K562 (cell line): ENCODE results near the gene ACAT1. TPM values are rescaled to one million over a fixed set of nuclear protein-coding genes. Genes with fewer than 3 reads are reported as not detected.

Experiments used
- ATAC-seq: fragments of 200-7000 bp; cut with Tn5 transposase; 3 replicates; pipeline ENCODE4 v1.9.1; 2020; ENCODE audit warnings: moderate library complexity
- BruUV-seq: library from RNA; stranded (reverse); fragments of 400-500 nt; replicated peaks from 2 replicates; lab custom pipeline; 2021; lab: Mats Ljungman, UMichigan
- CTCF ChIA-PET: fragments of 300-600 bp; formaldehyde crosslinking; extraction: SDS; loops from one replicate; lab custom pipeline; 2021; ENCODE audit warnings: low intra/inter-chr PET ratio; lab: Yijun Ruan, JAX
- POLR2A ChIA-PET: fragments of 300-600, 350-650 bp; sonication (Branson Sonifier 250); formaldehyde crosslinking; extraction: SDS; loops from one replicate; lab custom pipeline; 2021; ENCODE audit warnings: antibody characterized with exemption, inconsistent platforms; lab: Yijun Ruan, JAX
- DNase-seq, 4 experiments: peaks; one replicate each; pipeline versions ENCODE4 v3.0.0 to v3.0.0-alpha.2; 2011 to 2018; ENCODE audit warnings: low spot score in 3 of 4, mixed read lengths in 3 of 4; ENCODE audit errors: extremely low read depth in 1 of 4
- FAIRE-seq: peaks from 2 replicates; lab custom pipeline; 2011; peaks lifted over from hg19 to GRCh38; lab: Jason Lieb, UNC
- H2AFZ ChIP-seq: 2 replicates; pipeline ENCODE4 v1.6.0; 2011; ENCODE audit warnings: low read depth, low read length, control low read depth, inconsistent platforms
- H3K27ac ChIP-seq: fragments of 200-600 bp; 3 replicates; pipeline ENCODE4 v1.8.0; 2011; ENCODE audit warnings: low read depth, mild to moderate bottlenecking, control low read depth, inconsistent platforms, low read length, moderate library complexity, mixed read lengths; ENCODE audit errors: extremely low read depth
- H3K27me3 ChIP-seq, 2 experiments: fragments of 300-600 bp in 1 of 2; 2 replicates in 1 of 2; 3 replicates in 1 of 2; pipeline versions ENCODE4 v1.6.0 to v1.8.0; 2011; ENCODE audit warnings: inconsistent platforms in 2 of 2, low read length in 2 of 2, mild to moderate bottlenecking in 1 of 2, mixed read lengths in 1 of 2, moderate library complexity in 1 of 2; ENCODE audit not compliant: control insufficient read depth in 2 of 2, insufficient read depth in 2 of 2
- H3K36me3 ChIP-seq: fragments of 300-600 bp; 3 replicates; pipeline ENCODE4 v1.8.0; 2011; ENCODE audit warnings: mild to moderate bottlenecking, low read length, inconsistent platforms; ENCODE audit not compliant: control insufficient read depth, insufficient read depth
- H3K4me1 ChIP-seq, 2 experiments: fragments of 200-600 bp in 1 of 2; replicated peaks in 1 of 2; 2 replicates in 1 of 2; 3 replicates in 1 of 2; pipeline versions ENCODE4 v1.5.1 to v1.8.0; 2011; ENCODE audit warnings: inconsistent platforms in 2 of 2, low read length in 2 of 2, mild to moderate bottlenecking in 1 of 2, mixed read lengths in 1 of 2, moderate library complexity in 1 of 2; ENCODE audit not compliant: control insufficient read depth in 2 of 2, insufficient read depth in 2 of 2
- H3K4me2 ChIP-seq: 2 replicates; pipeline ENCODE4 v1.6.1; 2011; ENCODE audit warnings: low read length, control low read depth, inconsistent platforms, mixed read lengths; ENCODE audit not compliant: insufficient read depth
- H3K4me3 ChIP-seq: fragments of 200-600 bp; sonication (generic), shearing (Covaris generic); 2 replicates; pipeline ENCODE4 v1.5.1; 2016; ENCODE audit warnings: control low read depth, inconsistent platforms
- H3K79me2 ChIP-seq: fragments of 200-600 bp; 3 replicates; pipeline ENCODE4 v1.8.0; 2011; ENCODE audit warnings: low read length, inconsistent platforms; ENCODE audit not compliant: control insufficient read depth, insufficient read depth
- H3K9ac ChIP-seq, 2 experiments: 2 replicates each; pipeline versions ENCODE4 v1.6.0 to v1.6.1; 2011; ENCODE audit warnings: low read depth in 2 of 2, low read length in 2 of 2, control low read depth in 1 of 2, inconsistent platforms in 1 of 2, mild to moderate bottlenecking in 1 of 2, mixed read lengths in 1 of 2; ENCODE audit not compliant: insufficient read depth in 1 of 2
- H3K9me1 ChIP-seq: one replicate; pipeline ENCODE4 v1.6.0; 2011; ENCODE audit warnings: inconsistent platforms, mild to moderate bottlenecking, low read length, moderate library complexity; ENCODE audit not compliant: control insufficient read depth, insufficient read depth
- H3K9me3 ChIP-seq: replicated peaks from 2 replicates; pipeline ENCODE4 v1.5.1; 2011; ENCODE audit warnings: low read depth, low read length, inconsistent platforms; ENCODE audit not compliant: control insufficient read depth, insufficient read depth
- H4K20me1 ChIP-seq: replicated peaks from 2 replicates; pipeline ENCODE4 v1.6.1; 2011; ENCODE audit warnings: low read length, inconsistent platforms, mixed read lengths; ENCODE audit not compliant: control insufficient read depth, insufficient read depth
- KHSRP ChIP-seq: fragments of 450-650 bp; IDR thresholded peaks from 2 replicates; pipeline ENCODE4 v1.6.1; 2017
- PRDM10 ChIP-seq: fragments of 450-650 bp; IDR thresholded peaks from 2 replicates; pipeline ENCODE4 v1.6.1; 2018; ENCODE audit not compliant: partially characterized antibody
- WGBS: fragments of 100-300 bp; shearing (Covaris generic); methylation state at CpG from one replicate; pipeline ENCODE4 v1.1.6; 2016; ENCODE audit warnings: low coverage, mixed read lengths; ENCODE audit not compliant: insufficient coverage; ENCODE audit errors: missing lambda C conversion rate; 5-methylcytosine and 5-hydroxymethylcytosine counted together
- in situ Hi-C: fragments of 300-500 bp; cut with MboI; formaldehyde crosslinking; loops from 4 replicates; pipeline ENCODE4 v1.15.0; 2018; ENCODE audit warnings: inconsistent platforms, mixed read lengths
- intact Hi-C: fragments of 100-400 bp; cut with micrococcal nuclease; formaldehyde crosslinking; loops from 2 replicates; pipeline ENCODE4 v1.14.2; 2022
- polyA plus RNA-seq, 8 experiments: library from polyadenylated mRNA; depleted of rRNA in 4 of 8; stranded (reverse) in 5 of 8; unstranded in 3 of 8; fragments of >200 nt; fragmentation: Nextera tagmentation in 2 of 8; fragmentation: Illumina TruSeq in 1 of 8; extraction: Ambion mirVana in 2 of 8; extraction: Trizol in 1 of 8; gene quantifications; 2 replicates each; pipeline versions ENCODE4 v1.2.1 to v1.2.3, GENCODE V29; 2011 to 2014; ENCODE audit warnings: inconsistent platforms in 1 of 8, missing spikeins in 1 of 8
- total RNA-seq, 7 experiments: library from RNA; depleted of rRNA in 6 of 7; stranded (reverse); fragments of >200 nt in 6 of 7; fragmentation: Illumina TruSeq in 2 of 7; extraction: Trizol in 2 of 7; gene quantifications; 2 replicates each; pipeline versions ENCODE4 v1.2.1 to v1.2.3, GENCODE V29; 2011 to 2021; ENCODE audit warnings: low replicate concordance in 1 of 7
- TF ChIP-seq, protein P1 (sequence below): fragments of 200-800 bp; sonication (Bioruptor generic); IDR thresholded peaks from 2 replicates; pipeline ENCODE4 v1.6.1; 2017; ENCODE audit warnings: missing genetic modification characterization, missing compliant biosample characterization

ACAT1 gene
- total and polyA plus RNA-seq, 9 of the 15 experiments (the other 6 are each of a cell fraction or from before 2014, with no cell fraction given): 65.1 to 204 (median 104) TPM

GRCh38 chr11:108128772-108129171 is 7.4 kb downstream of the ACAT1 start:
- in situ Hi-C loops: no loop called here
- CTCF ChIA-PET: no interaction called here

More at GRCh38 chr11:108128772-108129171, 7.4 kb downstream of the ACAT1 start:
- H4K20me1 ChIP-seq: no peaks in the 10 kb centered on the region; the same call in 1 of the 2 replicates
- no peak overlapping the region for H3K27ac ChIP-seq
- peaks cover 12 to 15% of the 10 kb centered on the region in 2 experiments; a peak in 4 of 5 replicates for H3K4me1 ChIP-seq
- BruUV-seq: no TSS peak
- no peak overlapping the region for H3K9ac ChIP-seq
- intact Hi-C loops: loop anchor here (10.0 kb wide), 1 partner anchor 366 kb away; the partner anchor contains the start of gene POGLUT3
- H3K79me2 ChIP-seq: peaks cover 41% of the 10 kb centered on the region
- ATAC-seq (no peak), FAIRE-seq (no peak), DNase-seq (no peak)
- TF ChIP-seq, protein P1, sequence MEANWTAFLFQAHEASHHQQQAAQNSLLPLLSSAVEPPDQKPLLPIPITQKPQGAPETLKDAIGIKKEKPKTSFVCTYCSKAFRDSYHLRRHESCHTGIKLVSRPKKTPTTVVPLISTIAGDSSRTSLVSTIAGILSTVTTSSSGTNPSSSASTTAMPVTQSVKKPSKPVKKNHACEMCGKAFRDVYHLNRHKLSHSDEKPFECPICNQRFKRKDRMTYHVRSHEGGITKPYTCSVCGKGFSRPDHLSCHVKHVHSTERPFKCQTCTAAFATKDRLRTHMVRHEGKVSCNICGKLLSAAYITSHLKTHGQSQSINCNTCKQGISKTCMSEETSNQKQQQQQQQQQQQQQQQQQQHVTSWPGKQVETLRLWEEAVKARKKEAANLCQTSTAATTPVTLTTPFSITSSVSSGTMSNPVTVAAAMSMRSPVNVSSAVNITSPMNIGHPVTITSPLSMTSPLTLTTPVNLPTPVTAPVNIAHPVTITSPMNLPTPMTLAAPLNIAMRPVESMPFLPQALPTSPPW (CRISPR knock-in tag): no peak
- TF ChIP-seq KHSRP: no peak
- TF ChIP-seq PRDM10: peak; percentile 87
- no peak overlapping the region for H2AFZ ChIP-seq
- no peak overlapping the region for H3K4me3 ChIP-seq
- H3K36me3 ChIP-seq: peaks cover 38% of the 10 kb centered on the region
- no peaks in the 10 kb centered on the region for H3K9me3 ChIP-seq
- POLR2A ChIA-PET: no interaction called here
- H3K9me1 ChIP-seq: no peaks in the 10 kb centered on the region
- no peak overlapping the region for H3K4me2 ChIP-seq
- H3K27me3 ChIP-seq: no peaks in the 10 kb centered on the region
- WGBS: 79% methylated on average over 2 of the region's 2 CpGs
